ENCODE measurements around the gene RFC1.
"Not testable (repeated sequence)": the region's sequence is repeated elsewhere in the genome, so short reads cannot be mapped to it uniquely, and the experiment has no call there.

The RFC1 gene

GRCh38 chr4:39308611-39309010 is 57.6 kb downstream of the RFC1 start:
- no peak for DNase-seq (ENCODE audit: low read depth in 3 of 3)

GRCh38 chr4:39305912-39306677 is 60.1 kb downstream of the RFC1 start:
- no peak for DNase-seq (ENCODE audit: low read depth in 3 of 3)

- DNase-seq (ENCODE audit: low read depth in 3 of 3): no peak
Observed at GRCh38 chr4:39304651-39305050, 61.5 kb downstream of the RFC1 start.

GRCh38 chr4:39303871-39304270 is 62.3 kb downstream of the RFC1 start:
- DNase-seq (ENCODE audit: low read depth in 3 of 3): no peak

DNA sequence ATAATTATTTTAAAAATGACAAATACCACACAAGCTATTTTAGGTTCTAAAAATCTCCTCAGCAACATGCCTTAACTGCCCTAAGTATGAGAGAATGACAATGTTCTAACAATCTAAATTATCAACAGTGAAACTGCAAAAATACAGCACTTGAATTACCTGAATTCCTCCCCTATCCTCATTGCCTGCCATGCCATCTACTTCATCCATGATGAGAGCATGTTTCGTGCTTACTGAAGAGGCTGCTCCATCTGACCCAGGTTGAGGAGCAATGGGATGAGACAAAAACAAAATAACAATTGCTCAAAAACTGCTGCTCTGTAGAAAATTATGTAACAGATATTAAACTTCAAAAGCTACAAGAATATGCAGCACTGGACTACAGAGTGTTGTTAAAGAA is 63.3 kb downstream of the RFC1 start:
- DNase-seq (ENCODE audit: low read depth in 3 of 3): no peak

DNA sequence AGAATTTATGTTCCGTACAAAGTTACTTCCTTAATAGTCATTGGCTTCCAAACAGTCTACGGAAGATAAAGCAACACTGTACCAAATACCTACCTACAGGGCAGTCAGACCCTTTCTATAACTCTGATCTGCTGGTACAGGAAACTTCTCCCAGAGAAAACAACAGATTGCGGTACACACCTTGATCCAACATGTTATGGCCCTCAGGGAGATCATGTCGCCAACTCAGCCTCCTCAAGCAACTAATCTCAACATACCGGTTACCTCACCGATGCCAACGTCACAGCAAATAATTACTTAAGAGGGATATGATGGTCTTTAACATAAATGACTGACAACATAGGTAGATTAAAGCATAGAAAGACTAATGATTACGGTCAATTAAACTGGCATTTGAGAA is 70.4 kb downstream of the RFC1 start:
- no peak for DNase-seq (ENCODE audit: low read depth in 3 of 3)

- not testable (repeated sequence) for DNase-seq (ENCODE audit: low read depth in 3 of 3)
Observed at GRCh38 chr4:39292433-39292832, 73.7 kb downstream of the RFC1 start.

GRCh38 chr4:39291686-39292085 is 74.5 kb downstream of the RFC1 start:
- DNase-seq (ENCODE audit: low read depth in 3 of 3): no peak

DNA sequence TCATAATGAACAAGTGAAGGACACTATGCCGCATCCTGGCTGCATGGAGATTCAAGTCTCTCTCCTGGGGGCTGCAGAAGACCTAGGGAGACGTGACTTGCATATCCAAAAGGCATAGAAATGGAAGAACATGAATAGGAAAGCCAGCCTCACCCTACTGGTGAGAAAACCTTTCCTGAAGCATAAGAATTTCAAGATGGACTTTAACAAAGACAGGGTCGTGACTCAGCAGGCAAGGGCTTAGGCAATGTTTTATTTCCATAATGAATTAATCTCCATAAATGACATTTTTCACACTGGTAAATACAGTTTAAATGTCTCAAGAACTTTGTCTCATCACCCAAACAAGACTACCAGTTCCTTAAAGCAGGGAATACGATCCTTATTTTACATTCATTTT is 78.9 kb downstream of the RFC1 start:
- no peak for DNase-seq (ENCODE audit: low read depth in 3 of 3)

- no peak for DNase-seq (ENCODE audit: low read depth in 3 of 3)
Observed at GRCh38 chr4:39286263-39286662, 79.9 kb downstream of the RFC1 start.

- DNase-seq (ENCODE audit: low read depth in 3 of 3): no peak
Observed at GRCh38 chr4:39285853-39286252, 80.3 kb downstream of the RFC1 start.

GRCh38 chr4:39285111-39285795 is 80.9 kb downstream of the RFC1 start:
- no peak for DNase-seq (ENCODE audit: low read depth in 3 of 3)

DNA sequence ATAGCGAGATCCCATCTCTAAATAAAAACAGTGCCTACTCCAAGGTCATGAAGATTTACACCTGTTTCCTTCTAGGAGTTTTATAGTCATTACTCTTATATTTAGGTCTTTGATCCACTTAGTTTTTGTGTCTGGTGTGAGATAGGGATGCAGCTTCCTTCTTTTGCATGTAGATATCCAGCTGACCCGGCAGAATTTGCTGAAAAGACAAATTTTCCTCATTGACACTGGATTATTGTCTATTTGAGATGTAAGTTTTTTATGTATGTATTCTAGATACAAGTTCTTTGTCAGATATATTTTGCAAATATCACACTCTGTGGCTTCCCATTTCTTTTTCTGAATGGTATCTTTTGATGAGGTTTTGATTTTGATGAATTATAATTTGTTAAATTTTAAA is 85.4 kb downstream of the RFC1 start:
- DNase-seq (ENCODE audit: low read depth in 3 of 3): no peak

- DNase-seq (ENCODE audit: low read depth in 3 of 3): no peak
Observed at GRCh38 chr4:39279416-39279815, 86.7 kb downstream of the RFC1 start.

GRCh38 chr4:39278476-39278875 is 87.7 kb downstream of the RFC1 start:
- DNase-seq (ENCODE audit: low read depth in 3 of 3): no peak

- DNase-seq (ENCODE audit: low read depth in 3 of 3): not testable (repeated sequence)
Observed at GRCh38 chr4:39277661-39278060, 88.5 kb downstream of the RFC1 start.

- DNase-seq (ENCODE audit: low read depth in 3 of 3): no peak
Observed at GRCh38 chr4:39274503-39274902, 91.7 kb downstream of the RFC1 start.

GRCh38 chr4:39263895-39264294 is 102.3 kb downstream of the RFC1 start:
- no peak for DNase-seq (ENCODE audit: low read depth in 3 of 3)

- no peak for DNase-seq (ENCODE audit: low read depth in 3 of 3)
Observed at GRCh38 chr4:39259571-39260330, 106.4 kb downstream of the RFC1 start.

DNA sequence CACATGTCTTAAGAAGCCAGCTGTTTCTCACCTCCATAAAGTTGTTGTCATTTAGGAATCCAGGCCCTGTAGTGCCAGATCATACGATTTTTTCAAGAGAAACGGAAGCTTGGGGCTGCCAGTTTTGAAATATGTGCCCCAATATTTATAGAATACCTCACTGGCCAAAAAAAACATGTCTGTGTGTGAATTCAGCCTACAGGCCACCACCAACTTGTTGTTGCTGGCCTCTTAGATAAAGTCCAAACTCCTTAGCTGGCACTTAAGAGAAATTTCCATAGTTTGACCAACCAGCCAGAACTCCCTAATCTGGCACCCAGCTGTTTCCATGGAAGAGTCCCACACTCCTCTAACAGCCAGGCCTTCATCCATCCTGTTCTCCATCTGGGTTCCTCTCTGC is 109.7 kb downstream of the RFC1 start:
- no peak for DNase-seq (ENCODE audit: low read depth in 3 of 3)

DNA sequence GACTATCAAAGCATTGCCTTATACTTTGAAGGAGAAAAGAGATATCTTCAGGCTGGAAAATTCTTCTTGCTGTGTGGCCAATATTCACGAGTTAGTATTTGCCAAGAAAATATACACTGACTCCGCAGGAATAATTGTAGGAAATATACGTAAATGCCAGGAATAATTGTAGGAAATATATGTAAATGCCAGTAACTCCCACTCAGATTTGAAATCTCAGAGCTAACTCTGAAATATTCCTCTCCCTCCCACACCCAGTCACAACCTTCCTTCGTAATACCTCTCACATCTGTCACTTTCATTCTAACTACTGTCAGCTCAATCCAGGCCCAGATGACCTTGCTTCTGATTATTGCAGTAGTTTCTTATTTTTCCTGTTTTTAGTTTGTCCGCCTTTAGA is 110.3 kb downstream of the RFC1 start:
- no peak for DNase-seq (ENCODE audit: low read depth in 3 of 3)

DNA sequence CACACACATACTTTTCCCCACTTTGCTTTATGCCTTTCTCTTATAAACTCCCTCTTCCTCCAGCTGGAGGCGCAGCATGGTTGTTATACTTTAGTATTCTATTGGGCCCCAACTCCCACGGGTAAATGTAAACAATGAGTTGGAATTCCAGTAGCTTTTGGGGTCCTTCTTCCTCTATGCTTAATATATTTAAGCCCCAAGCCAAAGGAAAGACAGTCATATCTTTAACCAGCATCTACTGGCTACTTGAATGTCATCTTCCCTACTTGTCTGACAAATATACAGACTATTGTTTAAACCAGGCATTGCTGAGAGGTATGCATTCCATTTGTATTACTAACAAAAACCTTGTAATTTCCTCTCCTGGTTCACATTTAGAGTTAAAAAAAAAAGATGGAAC is 110.9 kb downstream of the RFC1 start:
- DNase-seq (ENCODE audit: low read depth in 3 of 3): no peak

DNA sequence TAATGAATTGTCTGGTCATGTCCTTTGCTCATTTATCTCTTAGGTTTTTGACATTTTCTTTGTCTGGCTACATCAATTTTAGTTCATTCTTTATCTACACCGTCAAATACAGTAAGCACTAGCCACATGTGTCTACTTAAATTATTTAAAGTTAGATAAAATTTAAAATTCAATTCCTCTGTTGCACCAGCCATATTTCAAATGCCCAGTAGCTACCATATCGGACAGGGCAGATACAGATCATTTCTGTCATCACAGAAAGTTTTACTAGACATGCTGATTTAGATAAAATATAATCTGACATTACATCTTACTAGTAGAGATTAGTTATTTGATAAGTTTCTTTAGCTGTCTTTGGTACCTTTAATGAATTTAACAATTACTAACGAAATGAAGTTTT is 122.7 kb downstream of the RFC1 start:
- no peak for DNase-seq (ENCODE audit: low read depth in 3 of 3)

Measured in stimulated activated CD4-positive, alpha-beta T cell treated with anti-CD3 and anti-CD28 coated beads, TNF-alpha, amount 100 ng/mL, for 4 hours (primary cell).